Thyroid gland (tissue), 4 donors: ENCODE results near the gene ADARB1. TPM values are rescaled to one million over a fixed set of nuclear protein-coding genes. Genes with fewer than 3 reads are reported as not detected.

Source experiments
- DNase-seq, 2 donors: peaks; one replicate each; pipeline ENCODE4 v3.0.0-alpha.2; 2019
- H3K27ac ChIP-seq, 3 donors: fragments of 200-600 bp; sonication (generic); 1 replicate in 2 of 3; 2 replicates in 1 of 3; pipeline ENCODE4 v1.5.1; 2016 to 2019; ENCODE audit warnings: mild to moderate bottlenecking in 1 of 3, moderate library complexity in 1 of 3
- H3K27me3 ChIP-seq: fragments of 200-600 bp; sonication (generic); one replicate; pipeline ENCODE4 v1.5.1; 2019
- H3K36me3 ChIP-seq, 2 donors: fragments of 200-600 bp; sonication (generic); one replicate each; pipeline ENCODE4 v1.5.1; 2016 to 2019
- H3K4me1 ChIP-seq, 2 donors: fragments of 200-600 bp; sonication (generic); one replicate each; pipeline ENCODE4 v1.5.1; 2017 to 2019
- H3K4me3 ChIP-seq, 3 donors: fragments of 200-600 bp; sonication (generic); replicated peaks in 1 of 3; 1 replicate in 2 of 3; 2 replicates in 1 of 3; pipeline ENCODE4 v1.5.1; 2016; ENCODE audit warnings: mild to moderate bottlenecking in 1 of 3
- H3K9me3 ChIP-seq: fragments of 200-600 bp; sonication (generic); one replicate; pipeline ENCODE4 v1.5.1; 2017
- POLR2A ChIP-seq, 2 donors: fragments of 450-650 bp; IDR thresholded peaks; one replicate each; pipeline ENCODE4 v1.6.1; 2017; ENCODE audit warnings: antibody characterized with exemption in 2 of 2, mild to moderate bottlenecking in 2 of 2, moderate library complexity in 1 of 2
- WGBS, 2 donors: methylation state at CpG; one replicate each; pipeline ENCODE4 v1.1.5; 2017; 5-methylcytosine and 5-hydroxymethylcytosine counted together
- intact Hi-C: fragments of 100-400 bp; cut with DNase I; formaldehyde crosslinking; loops from one replicate; pipeline ENCODE4 v1.15.1; 2023
- total RNA-seq, 4 donors: library from RNA; depleted of rRNA; stranded (reverse); fragments of >200 nt; gene quantifications; one replicate each; pipeline ENCODE4 v1.2.3, GENCODE V29; 2016
- TF ChIP-seq, protein P1 (sequence below), 6 experiments: fragments of 200-600 bp in 3 of 6; fragments of 450-650 bp in 3 of 6; sonication (generic) in 3 of 6; IDR thresholded peaks; one replicate each; pipeline ENCODE4 v1.5.1; 2016 to 2019; ENCODE audit warnings: antibody characterized with exemption in 6 of 6, mild to moderate bottlenecking in 2 of 6, inconsistent platforms in 1 of 6, moderate library complexity in 1 of 6

Gene ADARB1
- total RNA-seq, 4 donors from 2014 or later, result 5.0 to 20.2 (median 10.1) TPM

DNA sequence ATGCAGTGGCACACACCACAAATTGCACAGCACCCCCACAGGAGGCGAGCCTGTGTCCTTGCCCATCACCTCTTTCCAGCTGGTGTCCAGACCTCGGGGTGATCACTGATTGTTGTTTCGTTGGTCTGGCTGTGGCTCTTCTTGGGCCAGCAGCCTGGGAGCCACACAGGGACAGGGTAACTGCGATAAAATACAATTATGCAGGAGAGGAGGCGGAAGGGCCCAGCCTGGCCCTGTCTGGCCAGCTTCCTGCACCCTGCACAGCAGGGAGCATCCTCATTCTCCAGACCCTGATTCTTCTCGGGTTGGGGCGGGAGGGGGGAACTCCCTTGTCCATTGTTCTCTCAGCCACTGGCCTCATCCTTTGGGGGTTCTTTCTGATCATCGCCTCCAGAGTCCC lies 83.6 kb downstream of the ADARB1 start:
- Histone ChIP-seq H3K36me3 (no peaks in the 10 kb centered on the region), H3K27me3 (no peaks in the 10 kb centered on the region), H3K4me1 (no peaks in the 10 kb centered on the region), H3K9me3 (no peaks in the 10 kb centered on the region), H3K27ac (no peak overlapping the region), H3K4me3 (no peak overlapping the region)
- intact Hi-C loops, result no loop called here
- no peak for DNase-seq
- 86 to 97% methylated on average over 8 of the region's 8 CpGs for WGBS, 2 donors
- TF ChIP-seq, protein P1, sequence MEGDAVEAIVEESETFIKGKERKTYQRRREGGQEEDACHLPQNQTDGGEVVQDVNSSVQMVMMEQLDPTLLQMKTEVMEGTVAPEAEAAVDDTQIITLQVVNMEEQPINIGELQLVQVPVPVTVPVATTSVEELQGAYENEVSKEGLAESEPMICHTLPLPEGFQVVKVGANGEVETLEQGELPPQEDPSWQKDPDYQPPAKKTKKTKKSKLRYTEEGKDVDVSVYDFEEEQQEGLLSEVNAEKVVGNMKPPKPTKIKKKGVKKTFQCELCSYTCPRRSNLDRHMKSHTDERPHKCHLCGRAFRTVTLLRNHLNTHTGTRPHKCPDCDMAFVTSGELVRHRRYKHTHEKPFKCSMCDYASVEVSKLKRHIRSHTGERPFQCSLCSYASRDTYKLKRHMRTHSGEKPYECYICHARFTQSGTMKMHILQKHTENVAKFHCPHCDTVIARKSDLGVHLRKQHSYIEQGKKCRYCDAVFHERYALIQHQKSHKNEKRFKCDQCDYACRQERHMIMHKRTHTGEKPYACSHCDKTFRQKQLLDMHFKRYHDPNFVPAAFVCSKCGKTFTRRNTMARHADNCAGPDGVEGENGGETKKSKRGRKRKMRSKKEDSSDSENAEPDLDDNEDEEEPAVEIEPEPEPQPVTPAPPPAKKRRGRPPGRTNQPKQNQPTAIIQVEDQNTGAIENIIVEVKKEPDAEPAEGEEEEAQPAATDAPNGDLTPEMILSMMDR (IDR thresholded peaks at IDR 0.05), result no peak
- no peak for TF ChIP-seq POLR2A (IDR thresholded peaks at IDR 0.05)

- Histone ChIP-seq H3K9me3 (no peaks in the 10 kb centered on the region), H3K4me1 (no peaks in the 10 kb centered on the region), H3K27ac (no peak overlapping the region), H3K4me3 (no peak overlapping the region), H3K27me3 (no peaks in the 10 kb centered on the region), H3K36me3 (no peaks in the 10 kb centered on the region)
- no peak for DNase-seq
- WGBS, 2 donors, result 80 to 83% methylated on average over 16 of the region's 16 CpGs
- intact Hi-C loops, result no loop called here
- no peak for TF ChIP-seq POLR2A (IDR thresholded peaks at IDR 0.05)
- TF ChIP-seq, protein P1 (IDR thresholded peaks at IDR 0.05), result no peak
Measured at GRCh38 chr21:45158491-45159423, 84.4 kb downstream of the ADARB1 start.

DNA sequence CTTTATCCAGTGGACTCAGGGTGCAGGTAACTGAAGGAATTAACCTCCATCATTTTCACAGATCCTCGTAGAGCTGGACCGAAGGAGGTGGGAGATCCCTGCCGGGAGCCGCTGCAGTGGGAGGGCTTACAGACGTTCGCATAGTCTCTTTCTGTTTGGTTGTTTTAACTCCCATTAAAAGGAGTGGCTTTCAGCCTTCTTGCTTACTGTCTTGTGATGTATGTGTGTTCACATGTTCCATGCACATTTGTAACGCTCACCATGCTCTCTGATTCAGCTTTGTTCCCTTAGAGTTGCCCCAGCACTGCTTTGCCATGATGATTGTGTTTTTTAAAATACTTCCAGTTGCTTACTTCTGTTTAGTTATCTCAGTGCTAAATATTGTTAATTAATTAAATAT lies 85.8 kb downstream of the ADARB1 start:
- Histone ChIP-seq H3K4me3 (no peak overlapping the region), H3K27ac (no peak overlapping the region), H3K36me3 (no peaks in the 10 kb centered on the region), H3K9me3 (no peaks in the 10 kb centered on the region), H3K4me1 (no peaks in the 10 kb centered on the region), H3K27me3 (no peaks in the 10 kb centered on the region)
- WGBS, 2 donors, result 94 to 99% methylated on average over 7 of the region's 7 CpGs
- TF ChIP-seq, protein P1 (IDR thresholded peaks at IDR 0.05), result no peak
- no peak for TF ChIP-seq POLR2A (IDR thresholded peaks at IDR 0.05)
- intact Hi-C loops, result no loop called here
- no peak for DNase-seq

- intact Hi-C loops, result no loop called here
- H3K4me1 ChIP-seq, result no peaks in the 10 kb centered on the region
- H3K27me3 ChIP-seq, result no peaks in the 10 kb centered on the region
- H3K36me3 ChIP-seq, result no peaks in the 10 kb centered on the region
- no peak for TF ChIP-seq POLR2A (IDR thresholded peaks at IDR 0.05)
- TF ChIP-seq, protein P1 (IDR thresholded peaks at IDR 0.05), result no peak
- 86% methylated on average over 7 to 11 of the region's 18 CpGs for WGBS, 2 donors
- H3K4me3 ChIP-seq, result no peak overlapping the region
- no peak overlapping the region for H3K27ac ChIP-seq
- H3K9me3 ChIP-seq, result no peaks in the 10 kb centered on the region
- no peak for DNase-seq
Measured at GRCh38 chr21:45161038-45161945, 86.9 kb downstream of the ADARB1 start.
